ENCODE results near the gene PTAR1. TPM values are rescaled to one million over a fixed set of nuclear protein-coding genes. Genes with fewer than 3 reads are reported as not detected.

PTAR1 gene
- total RNA-seq, 1 donor from 2014 or later, result 146 TPM

- H3F3A ChIP-seq (ENCODE audit: low read depth), result no peaks in the 10 kb centered on the region
- H3K27ac Mint-ChIP-seq, result no peak overlapping the region
- no peaks in the 10 kb centered on the region for H4K20me1 ChIP-seq (ENCODE audit: low read depth)
- no peak overlapping the region for H3K4me3 Mint-ChIP-seq
- no peak overlapping the region for H3K4me2 ChIP-seq
- H3K9me3 ChIP-seq (ENCODE audit: low read depth), result no peaks in the 10 kb centered on the region
- H3K4me1 ChIP-seq, result no peaks in the 10 kb centered on the region
- H3K27me3 Mint-ChIP-seq (ENCODE audit: insufficient read depth, low read depth), result no peaks in the 10 kb centered on the region
- H3K4me3 ChIP-seq, result no peak overlapping the region
- H3K36me3 Mint-ChIP-seq, result peaks cover 57% of the 10 kb centered on the region
- DNase-seq (ENCODE audit: low spot score), result no peak
- no peaks in the 10 kb centered on the region for H3K79me2 ChIP-seq (ENCODE audit: low read depth)
- no peak overlapping the region for H3K9ac ChIP-seq
- no peak overlapping the region for H3K27ac ChIP-seq
- TF ChIP-seq EZH2 (IDR thresholded peaks at IDR 0.05) (no peak), EZH2phosphoT487 (IDR thresholded peaks at IDR 0.05) (no peak)
- TF ChIP-seq, protein P1, sequence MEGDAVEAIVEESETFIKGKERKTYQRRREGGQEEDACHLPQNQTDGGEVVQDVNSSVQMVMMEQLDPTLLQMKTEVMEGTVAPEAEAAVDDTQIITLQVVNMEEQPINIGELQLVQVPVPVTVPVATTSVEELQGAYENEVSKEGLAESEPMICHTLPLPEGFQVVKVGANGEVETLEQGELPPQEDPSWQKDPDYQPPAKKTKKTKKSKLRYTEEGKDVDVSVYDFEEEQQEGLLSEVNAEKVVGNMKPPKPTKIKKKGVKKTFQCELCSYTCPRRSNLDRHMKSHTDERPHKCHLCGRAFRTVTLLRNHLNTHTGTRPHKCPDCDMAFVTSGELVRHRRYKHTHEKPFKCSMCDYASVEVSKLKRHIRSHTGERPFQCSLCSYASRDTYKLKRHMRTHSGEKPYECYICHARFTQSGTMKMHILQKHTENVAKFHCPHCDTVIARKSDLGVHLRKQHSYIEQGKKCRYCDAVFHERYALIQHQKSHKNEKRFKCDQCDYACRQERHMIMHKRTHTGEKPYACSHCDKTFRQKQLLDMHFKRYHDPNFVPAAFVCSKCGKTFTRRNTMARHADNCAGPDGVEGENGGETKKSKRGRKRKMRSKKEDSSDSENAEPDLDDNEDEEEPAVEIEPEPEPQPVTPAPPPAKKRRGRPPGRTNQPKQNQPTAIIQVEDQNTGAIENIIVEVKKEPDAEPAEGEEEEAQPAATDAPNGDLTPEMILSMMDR (IDR thresholded peaks at IDR 0.05), result no peak
- no peak overlapping the region for H2AFZ ChIP-seq (replicated peaks)
- H3K4me1 Mint-ChIP-seq, result no peaks in the 10 kb centered on the region
- H3K9me3 Mint-ChIP-seq, result peaks cover 16% of the 10 kb centered on the region
- no peaks in the 10 kb centered on the region for H3K27me3 ChIP-seq
- peaks cover 5% of the 10 kb centered on the region for H3K36me3 ChIP-seq
Measured at GRCh38 chr9:69719367-69719766, 40.4 kb downstream of the PTAR1 start.

DNA sequence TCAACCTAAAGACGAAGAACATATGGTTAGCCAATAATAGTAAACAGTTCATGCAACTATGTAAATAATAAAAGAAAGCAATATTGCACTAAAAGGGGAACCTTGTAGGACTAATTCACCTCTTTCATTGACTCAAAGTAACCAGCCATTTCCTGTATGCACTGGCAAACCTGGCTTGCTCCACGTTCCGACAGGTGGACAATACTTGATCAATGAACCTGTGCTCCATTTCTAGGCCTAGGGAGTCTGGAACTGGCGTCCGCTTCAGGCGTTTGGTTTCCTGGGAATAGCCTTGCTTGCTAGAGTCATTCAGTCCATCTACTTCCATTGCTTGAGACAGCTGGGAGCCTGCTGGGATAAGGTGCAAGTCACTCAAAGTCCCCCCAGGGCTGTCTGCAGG is 41.6 kb downstream of the PTAR1 start:
- Histone ChIP-seq H3K27ac (no peak overlapping the region), H3K79me2 (ENCODE audit: low read depth) (no peaks in the 10 kb centered on the region), H4K20me1 (ENCODE audit: low read depth) (no peaks in the 10 kb centered on the region), H3F3A (ENCODE audit: low read depth) (no peaks in the 10 kb centered on the region), H3K4me3 (no peak overlapping the region), H3K9me3 (ENCODE audit: low read depth) (no peaks in the 10 kb centered on the region), H3K27me3 (no peaks in the 10 kb centered on the region), H3K9ac (no peak overlapping the region), H3K36me3 (peaks cover 7% of the 10 kb centered on the region), H3K4me2 (no peak overlapping the region), H2AFZ (replicated peaks) (no peak overlapping the region), H3K4me1 (no peaks in the 10 kb centered on the region)
- H3K4me1 Mint-ChIP-seq, result no peaks in the 10 kb centered on the region
- H3K27ac Mint-ChIP-seq, result no peak overlapping the region
- TF ChIP-seq, protein P1 (IDR thresholded peaks at IDR 0.05), result no peak
- no peak for TF ChIP-seq EZH2 (IDR thresholded peaks at IDR 0.05)
- TF ChIP-seq EZH2phosphoT487 (IDR thresholded peaks at IDR 0.05), result no peak
- peaks cover 51% of the 10 kb centered on the region for H3K36me3 Mint-ChIP-seq
- no peak overlapping the region for H3K4me3 Mint-ChIP-seq
- H3K27me3 Mint-ChIP-seq (ENCODE audit: insufficient read depth, low read depth), result no peaks in the 10 kb centered on the region
- no peak for DNase-seq (ENCODE audit: low spot score)
- peaks cover 16% of the 10 kb centered on the region for H3K9me3 Mint-ChIP-seq

DNA sequence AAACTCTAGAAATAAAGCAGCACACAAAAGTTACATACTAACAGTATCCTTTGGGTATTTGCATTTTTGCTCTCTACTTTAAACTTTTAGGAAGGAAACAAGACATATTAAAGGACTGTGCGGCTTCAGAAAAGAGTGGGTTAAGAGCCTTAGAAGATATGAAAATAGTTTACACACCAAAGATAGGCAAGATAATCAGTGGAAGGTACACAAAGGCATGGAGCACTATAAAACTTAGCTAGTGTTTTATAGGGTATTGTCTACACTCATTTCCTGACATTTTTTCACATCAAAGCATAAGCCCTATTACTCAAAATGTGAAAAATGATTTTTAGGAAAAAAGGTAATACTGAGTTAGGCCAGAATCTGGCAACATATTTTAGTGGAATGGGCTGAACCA is 44.0 kb downstream of the PTAR1 start:
- H3K4me1 ChIP-seq, result no peaks in the 10 kb centered on the region
- Mint-ChIP-seq H3K4me1 (no peaks in the 10 kb centered on the region), H3K9me3 (peaks cover 6% of the 10 kb centered on the region), H3K36me3 (peaks cover 38% of the 10 kb centered on the region), H3K27ac (no peak overlapping the region), H3K4me3 (no peak overlapping the region), H3K27me3 (ENCODE audit: insufficient read depth, low read depth) (no peaks in the 10 kb centered on the region)
- H3K4me3 ChIP-seq, result no peak overlapping the region
- TF ChIP-seq, protein P1 (IDR thresholded peaks at IDR 0.05), result no peak
- TF ChIP-seq EZH2phosphoT487 (IDR thresholded peaks at IDR 0.05), result no peak
- no peak for TF ChIP-seq EZH2 (IDR thresholded peaks at IDR 0.05)
- no peak overlapping the region for H3K4me2 ChIP-seq
- H4K20me1 ChIP-seq (ENCODE audit: low read depth), result no peaks in the 10 kb centered on the region
- no peak overlapping the region for H3K27ac ChIP-seq
- no peaks in the 10 kb centered on the region for H3K9me3 ChIP-seq (ENCODE audit: low read depth)
- H2AFZ ChIP-seq (replicated peaks), result no peak overlapping the region
- H3K9ac ChIP-seq, result no peak overlapping the region
- H3K36me3 ChIP-seq, result peaks cover 9% of the 10 kb centered on the region
- H3K27me3 ChIP-seq, result no peaks in the 10 kb centered on the region
- no peaks in the 10 kb centered on the region for H3F3A ChIP-seq (ENCODE audit: low read depth)
- no peaks in the 10 kb centered on the region for H3K79me2 ChIP-seq (ENCODE audit: low read depth)
- no peak for DNase-seq (ENCODE audit: low spot score)
